Iris pigment epithelial cell (primary cell): ENCODE data around the gene BORCS6.
A peak's percentile ranks its signal among the peaks of the same experiment; 100 is the strongest.
"Not testable (repeated sequence)": the region's sequence is repeated elsewhere in the genome, so short reads cannot be mapped to it uniquely, and the experiment has no call there.

Experiments
- DNase-seq: peaks from one replicate; pipeline ENCODE4 v3.0.0-alpha.2; 2011; ENCODE audit warnings: low read depth

Gene BORCS6

DNA sequence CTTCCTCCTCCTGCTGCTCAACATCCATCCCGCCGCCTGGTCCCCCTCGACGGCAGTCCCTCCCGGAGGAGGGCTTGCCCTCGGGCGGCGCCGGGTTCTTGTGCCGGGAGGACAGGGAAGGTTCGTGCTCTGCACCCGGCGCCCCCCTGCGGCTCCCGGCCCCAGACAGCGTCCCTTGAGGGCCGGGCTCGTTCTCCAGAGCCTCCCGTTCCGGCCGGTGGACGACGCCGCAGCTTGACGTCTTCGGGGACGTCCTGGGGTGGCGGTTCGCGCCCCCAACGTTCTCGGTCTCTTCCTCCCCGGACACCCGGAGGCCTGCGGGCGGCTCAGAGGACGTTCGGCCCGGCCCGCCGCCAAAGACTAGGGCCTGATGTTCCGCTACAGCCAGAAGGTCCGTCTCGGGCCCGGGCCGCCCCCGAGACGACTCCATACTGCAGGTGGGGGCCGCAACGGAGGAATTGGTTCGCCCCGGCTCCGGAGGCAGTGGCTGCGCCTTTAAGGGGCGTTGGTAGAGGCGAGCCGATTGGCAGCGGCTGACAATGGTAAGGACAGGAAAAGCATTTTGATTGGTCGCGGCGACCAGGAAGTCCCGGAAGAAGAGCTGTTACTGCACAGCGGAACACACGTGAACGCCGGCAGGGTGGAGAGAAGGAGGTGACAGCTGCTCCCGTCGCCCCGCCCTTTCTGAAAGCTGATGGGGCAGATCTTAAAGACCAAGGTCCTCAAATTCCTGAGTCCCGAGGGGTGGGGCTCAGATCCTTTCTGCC is at the start of gene BORCS6:
TSS of gene BORCS6 (minus strand) at position 470 of the 767 bp plus-strand sequence. CDS start at position 430, 40 bp downstream.
- DNase-seq: peak; percentile 99

DNA sequence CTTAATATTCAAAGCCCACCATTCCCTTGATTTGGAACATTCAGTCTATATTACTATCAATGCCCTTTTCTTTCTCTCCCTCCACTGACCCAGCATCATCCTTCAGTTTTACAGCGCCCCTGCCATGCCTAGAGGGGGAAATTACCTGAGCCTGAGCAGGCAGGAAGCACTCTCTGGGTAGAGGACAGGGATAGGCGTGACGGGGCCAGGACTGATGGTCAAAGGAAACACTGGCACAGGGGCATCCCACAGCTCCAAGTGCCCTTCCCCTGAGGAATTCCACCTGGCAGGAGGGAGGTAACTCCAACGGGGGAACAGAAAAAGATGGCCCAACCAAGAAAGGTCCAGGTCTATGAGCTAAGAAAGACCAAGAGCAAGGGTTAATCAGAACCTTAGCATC is 47.9 kb upstream of the BORCS6 start:
- DNase-seq: no peak

GRCh38 chr17:8237175-8237574 is 47.2 kb upstream of the BORCS6 start:
- no peak for DNase-seq

DNA sequence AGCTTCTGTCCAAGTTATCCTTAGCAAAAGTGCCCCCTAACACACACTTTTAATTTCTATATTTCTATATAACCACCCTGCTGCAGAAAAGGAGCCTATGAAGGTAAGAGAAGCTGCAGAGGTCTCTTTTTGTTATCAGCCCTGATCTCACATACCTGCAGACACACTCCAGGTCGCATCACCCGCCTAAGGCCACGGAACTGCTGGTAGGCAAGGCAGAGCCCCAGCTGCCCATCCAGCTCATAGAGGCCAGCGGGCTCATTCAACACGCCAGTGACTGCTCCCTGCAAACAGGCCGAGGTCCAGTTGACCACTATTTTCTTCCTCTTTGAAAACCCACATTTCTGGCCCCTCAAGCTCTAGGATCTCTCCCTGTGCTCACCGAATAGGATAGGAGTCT is 45.7 kb upstream of the BORCS6 start:
- no peak for DNase-seq

DNA sequence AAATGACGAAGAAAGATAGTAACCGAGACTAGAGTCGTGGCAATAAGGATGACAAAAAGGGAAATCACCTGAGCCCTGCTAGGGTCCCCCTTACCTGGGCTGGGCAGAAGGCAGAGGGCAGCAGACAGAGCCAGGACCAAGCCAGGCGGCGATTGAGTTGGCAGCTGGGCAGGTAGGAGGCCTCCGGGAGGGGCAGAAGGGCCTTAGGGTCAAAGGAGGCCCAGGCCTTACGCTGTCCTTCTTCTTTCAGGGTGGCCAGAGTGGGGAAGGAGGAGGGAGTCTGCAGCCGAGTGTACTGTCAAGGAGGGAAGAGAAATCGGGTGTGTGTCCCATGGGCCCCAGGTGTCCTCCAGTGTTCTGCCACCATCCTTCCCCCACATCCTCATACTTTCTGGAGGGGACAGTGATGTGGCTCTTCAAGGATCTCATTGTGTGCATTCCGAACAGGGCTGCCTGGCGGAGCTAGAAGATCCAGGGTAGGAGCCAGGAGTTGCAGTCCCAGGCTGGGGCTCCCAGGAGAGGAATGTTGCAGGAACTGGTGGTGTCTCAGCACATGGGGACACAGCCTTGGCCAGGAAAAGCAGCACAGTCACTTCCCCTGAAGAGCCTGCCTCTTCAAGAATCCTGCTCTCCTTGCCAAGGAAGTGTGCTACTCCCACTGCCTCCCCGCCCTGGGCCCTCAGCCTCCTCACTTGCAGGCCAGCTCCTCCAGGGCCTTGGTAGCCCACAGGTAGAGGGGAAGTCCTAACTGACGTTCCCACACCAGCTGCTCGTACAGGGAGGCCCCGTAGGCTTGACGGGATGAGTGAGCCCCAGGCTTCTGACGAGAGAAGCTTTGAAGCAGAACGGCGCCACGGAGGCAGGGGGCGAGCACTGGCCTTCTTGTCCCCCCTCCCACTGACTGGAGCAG is 44.6 kb upstream of the BORCS6 start:
- DNase-seq: no peak

DNA sequence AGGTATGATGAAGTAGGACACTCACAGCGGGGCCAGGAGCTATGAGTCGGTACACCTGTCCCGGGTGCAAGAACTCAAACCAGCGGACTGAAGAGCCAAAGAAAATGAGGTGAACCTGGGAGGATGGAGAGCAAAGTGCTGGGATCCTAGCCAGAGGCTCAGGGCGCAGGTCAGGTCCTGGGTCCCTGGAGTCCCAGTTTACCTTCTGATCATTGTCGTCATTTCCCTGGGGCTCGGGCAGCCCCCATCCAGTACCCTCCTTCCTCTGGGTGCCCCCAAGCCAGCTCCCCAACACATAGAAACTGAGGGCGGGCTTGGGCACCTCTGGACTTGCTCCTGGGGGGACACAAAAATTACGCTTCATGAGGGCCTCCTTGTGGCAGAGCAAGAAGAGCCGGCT is 41.7 kb upstream of the BORCS6 start:
- DNase-seq: no peak

GRCh38 chr17:8227238-8227581 is 37.2 kb upstream of the BORCS6 start:
- DNase-seq: no peak

GRCh38 chr17:8226536-8227237 is 36.7 kb upstream of the BORCS6 start:
- peak; percentile 84 for DNase-seq

DNA sequence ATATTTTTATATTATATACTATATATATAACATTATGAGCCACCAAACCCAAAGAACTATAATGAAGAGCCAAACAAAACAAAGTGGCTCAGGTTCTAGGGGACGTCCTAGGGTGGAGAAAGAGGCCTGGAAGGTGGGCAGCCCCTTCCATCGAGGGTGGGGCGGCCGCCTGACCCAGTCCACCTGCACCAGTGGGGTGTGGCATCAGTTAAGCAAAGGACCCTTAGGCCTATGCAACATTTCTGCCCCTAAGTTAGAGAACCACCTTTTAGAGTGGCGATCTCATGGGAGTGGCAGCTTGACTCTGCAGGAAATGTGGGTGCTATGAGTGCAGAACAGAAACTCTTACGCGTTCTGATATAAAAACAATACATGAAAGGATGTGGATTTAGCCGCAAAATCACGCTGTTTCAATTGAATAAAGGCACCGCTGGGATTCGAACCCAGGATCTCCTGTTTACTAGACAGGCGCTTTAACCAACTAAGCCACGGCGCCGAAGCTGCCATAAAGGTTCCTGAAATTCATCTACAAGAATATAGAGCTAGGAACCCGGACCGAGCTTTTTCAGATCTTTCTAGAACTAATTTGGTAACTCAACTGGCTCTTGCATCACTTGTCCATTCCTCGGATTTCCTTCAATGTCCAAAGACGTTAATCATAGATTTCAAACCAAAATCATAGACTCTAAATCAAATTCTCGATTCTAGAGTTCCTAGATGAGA is 36.0 kb upstream of the BORCS6 start:
- peak; percentile 78 for DNase-seq

DNA sequence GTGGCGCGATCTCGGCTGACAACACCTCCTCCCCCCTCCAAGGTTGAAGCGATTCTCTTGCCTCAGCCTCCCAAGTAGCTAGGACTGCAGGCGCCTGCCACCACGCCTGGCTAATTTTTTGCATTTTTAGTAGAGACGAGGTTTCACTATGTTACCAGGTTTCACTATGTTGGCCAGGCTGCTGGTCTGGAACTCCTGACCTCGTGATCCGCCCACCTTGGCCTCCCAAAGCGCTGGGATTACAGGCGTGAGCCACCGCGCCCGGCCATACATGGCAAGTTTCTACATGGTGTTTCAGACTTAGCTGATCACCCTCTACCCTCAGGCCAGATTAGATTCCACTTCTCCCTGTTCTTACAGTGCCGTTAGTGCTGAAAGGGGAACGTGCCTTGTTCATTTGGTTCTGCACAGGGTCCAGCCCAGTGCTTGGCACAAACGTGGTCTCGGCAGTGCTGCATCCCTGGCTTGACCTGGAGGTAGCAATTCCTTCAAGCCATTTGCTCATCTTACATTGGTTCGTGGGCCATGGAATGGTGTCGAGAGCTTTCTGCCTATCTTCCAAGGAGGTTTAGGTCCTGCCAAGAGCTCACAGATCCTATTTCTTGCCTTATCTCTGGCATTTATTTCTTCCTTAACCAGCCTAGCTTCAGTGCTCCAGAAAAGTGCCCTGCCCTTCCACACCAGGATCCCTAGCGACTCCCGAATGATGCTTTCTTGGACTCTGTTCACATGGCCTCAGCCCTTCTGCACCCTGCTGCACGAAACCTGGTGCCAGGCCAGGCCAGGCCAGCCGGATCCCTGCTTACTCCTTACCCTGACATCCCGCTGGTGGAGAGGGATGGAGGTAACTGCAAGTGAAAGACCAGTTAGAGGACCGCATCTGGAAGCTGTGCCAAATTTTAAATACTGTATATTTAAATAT is 35.2 kb upstream of the BORCS6 start:
- no peak for DNase-seq

DNA sequence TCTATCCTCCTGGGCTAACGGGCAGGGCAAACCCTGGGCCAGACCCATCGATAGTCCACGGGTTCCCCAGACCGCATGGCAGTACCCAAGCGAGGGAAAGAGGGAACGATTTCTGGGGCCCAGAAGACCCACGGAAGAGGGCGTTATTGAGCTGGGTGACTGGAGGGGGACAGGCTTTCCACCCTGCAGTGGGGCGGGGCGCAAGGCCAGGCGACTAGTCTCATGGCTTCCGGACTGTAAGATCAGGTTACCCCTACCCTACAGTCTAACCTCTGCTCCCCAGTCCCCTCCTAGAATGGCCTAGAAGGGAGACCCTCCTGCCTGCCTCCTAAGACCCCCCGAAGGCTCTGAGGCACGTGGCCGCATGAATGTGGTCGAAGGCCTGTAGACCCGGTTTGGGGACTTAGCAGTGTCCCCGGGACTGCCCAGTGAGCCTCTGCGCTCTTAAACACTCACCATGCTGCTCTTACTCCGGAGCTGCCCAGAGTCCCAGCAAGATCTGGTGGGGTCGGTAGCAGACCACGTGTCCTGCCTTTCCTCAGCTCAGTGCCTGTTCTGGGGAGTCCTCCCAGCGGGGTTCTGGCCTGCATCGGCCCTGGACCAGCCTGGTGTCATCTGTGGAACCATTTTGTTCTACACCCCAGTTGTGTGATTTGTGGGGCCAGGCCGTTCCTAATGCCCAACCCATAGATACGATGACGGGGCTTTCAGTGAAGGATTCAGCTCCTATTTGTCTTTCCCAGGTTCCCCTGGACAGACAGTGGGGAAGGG is 33.6 kb upstream of the BORCS6 start:
- peak; percentile 52 for DNase-seq

DNA sequence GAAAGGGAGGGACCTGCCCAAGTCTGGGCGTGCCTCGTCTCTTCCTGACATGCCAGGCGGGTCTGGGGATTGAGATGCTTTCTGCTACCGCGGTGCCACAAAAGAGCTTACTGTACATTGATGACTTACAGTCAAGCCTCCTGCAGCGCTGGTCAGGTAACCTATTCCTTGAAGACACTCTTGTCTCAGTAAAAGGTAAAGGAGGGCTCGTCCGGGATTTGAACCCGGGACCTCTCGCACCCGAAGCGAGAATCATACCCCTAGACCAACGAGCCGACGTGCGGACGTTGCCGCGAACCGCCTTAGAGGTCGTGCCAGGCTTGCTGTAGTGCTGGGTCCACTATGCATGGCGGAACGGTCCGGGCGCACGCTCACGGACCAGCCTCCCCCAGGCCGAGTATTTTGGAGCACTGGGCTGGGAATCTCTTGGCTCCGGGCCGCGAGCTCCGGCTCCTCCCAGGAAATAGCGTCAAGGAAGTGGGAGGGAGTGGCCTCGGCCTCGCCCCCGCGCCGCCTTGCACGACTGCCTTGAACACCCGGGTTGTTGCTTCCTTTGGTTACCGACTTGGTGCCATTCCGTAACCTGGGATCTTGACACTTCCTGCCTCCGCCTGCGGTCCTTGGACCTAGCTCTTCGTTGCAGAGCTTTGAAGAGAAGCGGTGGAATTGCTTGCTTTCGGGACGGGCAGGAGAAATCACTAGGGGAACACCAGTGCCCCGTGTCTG is 32.8 kb upstream of the BORCS6 start:
- DNase-seq: peak; percentile 94

- DNase-seq: peak; percentile 85
These were observed 32.3 kb upstream of the BORCS6 start for GRCh38 chr17:8222380-8222629.

GRCh38 chr17:8221663-8222379 is 31.8 kb upstream of the BORCS6 start:
- DNase-seq: no peak

DNA sequence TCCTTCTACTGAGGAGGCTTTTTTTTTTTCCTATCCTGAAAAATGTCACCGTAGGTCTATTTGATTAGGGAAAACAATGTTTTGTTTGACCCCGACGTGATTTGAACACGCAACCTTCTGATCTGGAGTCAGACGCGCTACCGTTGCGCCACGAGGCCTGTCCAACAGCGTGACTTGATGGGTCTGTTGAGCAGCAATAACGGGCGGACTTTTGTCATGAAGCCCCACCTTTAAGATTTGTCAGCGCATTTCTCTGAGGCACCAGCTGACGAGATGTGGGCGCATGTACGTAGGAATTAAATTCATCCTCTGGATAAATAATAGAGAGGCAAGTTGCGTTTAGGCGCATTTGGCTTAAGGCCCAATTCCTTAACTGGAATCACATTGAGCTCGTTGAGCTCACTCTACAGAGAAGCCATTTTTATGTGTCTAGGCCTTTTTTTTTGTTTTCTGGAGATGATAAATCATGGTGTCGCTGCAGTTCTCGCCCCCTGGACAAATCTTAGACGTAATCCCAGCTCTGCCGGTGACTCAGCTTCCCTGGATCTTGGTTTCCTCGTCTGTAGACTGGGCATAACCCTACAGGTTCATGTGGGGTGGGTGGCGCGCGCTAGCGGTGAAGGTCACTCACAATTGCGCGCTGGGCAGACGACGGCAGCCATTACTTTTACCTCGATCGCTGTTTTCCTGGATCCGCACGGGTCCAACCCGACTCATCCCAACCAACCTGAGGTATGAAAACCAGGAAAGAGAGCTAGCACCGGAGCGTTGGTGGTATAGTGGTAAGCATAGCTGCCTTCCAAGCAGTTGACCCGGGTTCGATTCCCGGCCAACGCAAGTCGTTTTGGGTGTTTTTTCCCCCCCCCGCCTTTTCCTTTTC is 31.0 kb upstream of the BORCS6 start:
- DNase-seq: peak; percentile 92

GRCh38 chr17:8214000-8214399 is 24.0 kb upstream of the BORCS6 start:
- DNase-seq: not testable (repeated sequence)

- DNase-seq: peak; percentile 50
These were observed 22.6 kb upstream of the BORCS6 start for GRCh38 chr17:8212312-8213180.
